Activated naive CD4-positive, alpha-beta T cell treated with anti-CD3 and anti-CD28 coated beads, Interleukin-2, amount 10 ng/mL, durations not matched to agents 7 days and 5 days (primary cell): ENCODE results near the gene MYLIP.

Source experiments
- CTCF ChIA-PET: fragments of 350-600 bp; sonication (Branson Sonifier 250); formaldehyde crosslinking; loops from one replicate; lab custom pipeline; 2021; ENCODE audit warnings: antibody characterized with exemption; lab: Charles Lee
- DNase-seq: peaks from one replicate; pipeline ENCODE4 v3.0.0-alpha.2; 2020
- H3K27ac Mint-ChIP-seq: one replicate; pipeline ENCODE4 v1.8.0; 2021; ENCODE audit warnings: mild to moderate bottlenecking, moderate library complexity, mixed read lengths
- H3K27me3 Mint-ChIP-seq: one replicate; pipeline ENCODE4 v1.8.0; 2021; ENCODE audit warnings: mild to moderate bottlenecking, mixed read lengths
- H3K36me3 Mint-ChIP-seq: one replicate; pipeline ENCODE4 v1.8.0; 2021; ENCODE audit warnings: mixed read lengths
- H3K4me1 Mint-ChIP-seq: one replicate; pipeline ENCODE4 v1.8.0; 2021; ENCODE audit warnings: mixed read lengths
- H3K4me3 Mint-ChIP-seq: one replicate; pipeline ENCODE4 v1.8.0; 2021; ENCODE audit warnings: mild to moderate bottlenecking, moderate library complexity, mixed read lengths
- H3K9me3 Mint-ChIP-seq: one replicate; pipeline ENCODE4 v1.8.0; 2021; ENCODE audit warnings: mixed read lengths

The MYLIP gene

GRCh38 chr6:16124198-16125180 lies 4.4 kb upstream of the MYLIP start:
- no peak overlapping the region for H3K27ac Mint-ChIP-seq

GRCh38 chr6:16126056-16126455 lies 2.8 kb upstream of the MYLIP start:
- Mint-ChIP-seq H3K36me3 (peaks cover 5% of the 10 kb centered on the region), H3K4me1 (peaks cover 16% of the 10 kb centered on the region), H3K9me3 (no peaks in the 10 kb centered on the region), H3K27ac (no peak overlapping the region), H3K27me3 (peaks cover 50% of the 10 kb centered on the region), H3K4me3 (no peak overlapping the region)
- no peak for DNase-seq
- CTCF ChIA-PET = interaction anchor here (0.9 kb wide), 1 partner anchor 301 kb away, joined by 3 read pairs; no protein-coding TSS in a partner anchor

More at GRCh38 chr6:16124198-16125180, 4.4 kb upstream of the MYLIP start:
- Mint-ChIP-seq H3K9me3 (no peaks in the 10 kb centered on the region), H3K4me3 (no peak overlapping the region), H3K4me1 (peaks cover 7% of the 10 kb centered on the region), H3K27me3 (peaks cover 56% of the 10 kb centered on the region), H3K36me3 (no peaks in the 10 kb centered on the region)
- DNase-seq = no peak
- CTCF ChIA-PET = interaction anchor here (0.8 to 1.5 kb wide), 3 partner anchors 8 to 433 kb away, joined by 4 to 6 read pairs (median 4); no protein-coding TSS in a partner anchor

GRCh38 chr6:16126861-16127260 lies 2.0 kb upstream of the MYLIP start:
- no peak for DNase-seq
- peaks cover 48% of the 10 kb centered on the region for H3K27me3 Mint-ChIP-seq
- H3K4me1 Mint-ChIP-seq = peaks cover 23% of the 10 kb centered on the region
- no peaks in the 10 kb centered on the region for H3K9me3 Mint-ChIP-seq
- no peak overlapping the region for H3K27ac Mint-ChIP-seq
- peaks cover 10% of the 10 kb centered on the region for H3K36me3 Mint-ChIP-seq
- H3K4me3 Mint-ChIP-seq = no peak overlapping the region
- CTCF ChIA-PET = interaction anchor here (0.7 to 8.4 kb wide), 2 partner anchors 54 to 435 kb away, joined by 3 to 71 read pairs; no protein-coding TSS in a partner anchor

GRCh38 chr6:16127471-16127870 lies 1.4 kb upstream of the MYLIP start:
- peak overlapping the region; percentile 55 for H3K4me3 Mint-ChIP-seq
- H3K36me3 Mint-ChIP-seq = peaks cover 14% of the 10 kb centered on the region
- CTCF ChIA-PET = interaction anchor here (0.7 to 8.4 kb wide), 3 partner anchors 54 to 435 kb away, joined by 3 to 71 read pairs (median 9); no protein-coding TSS in a partner anchor
- no peak overlapping the region for H3K27ac Mint-ChIP-seq
- DNase-seq = no peak
- H3K9me3 Mint-ChIP-seq = no peaks in the 10 kb centered on the region
- H3K4me1 Mint-ChIP-seq = peaks cover 28% of the 10 kb centered on the region
- peaks cover 46% of the 10 kb centered on the region for H3K27me3 Mint-ChIP-seq

GRCh38 chr6:16129623-16130401 lies 926 bp downstream of the MYLIP start:
- Mint-ChIP-seq H3K4me3 (peak overlapping the region; percentile 84), H3K4me1 (peaks cover 51% of the 10 kb centered on the region), H3K36me3 (peaks cover 32% of the 10 kb centered on the region), H3K27ac (peak overlapping the region; percentile 97), H3K27me3 (peaks cover 26% of the 10 kb centered on the region), H3K9me3 (no peaks in the 10 kb centered on the region)
- CTCF ChIA-PET = interaction anchor here (1.1 to 8.4 kb wide), 5 partner anchors 10 to 438 kb away, joined by 4 to 71 read pairs (median 7); no protein-coding TSS in a partner anchor
- peak; percentile 63 for DNase-seq

GRCh38 chr6:16130437-16130891 lies 1.6 kb downstream of the MYLIP start:
- Mint-ChIP-seq H3K4me1 (peaks cover 57% of the 10 kb centered on the region), H3K4me3 (peak overlapping the region; percentile 84), H3K27ac (peak overlapping the region; percentile 97), H3K9me3 (no peaks in the 10 kb centered on the region), H3K36me3 (peaks cover 38% of the 10 kb centered on the region), H3K27me3 (peaks cover 20% of the 10 kb centered on the region)
- DNase-seq = no peak
- CTCF ChIA-PET = interaction anchor here (1.5 to 8.4 kb wide), 3 partner anchors 51 to 234 kb away, joined by 4 to 71 read pairs (median 7); no protein-coding TSS in a partner anchor

- no peaks in the 10 kb centered on the region for H3K9me3 Mint-ChIP-seq
- DNase-seq = peak; percentile 74
- H3K36me3 Mint-ChIP-seq = peaks cover 40% of the 10 kb centered on the region
- H3K27me3 Mint-ChIP-seq = peaks cover 15% of the 10 kb centered on the region
- H3K4me3 Mint-ChIP-seq = peak overlapping the region; percentile 84
- CTCF ChIA-PET = interaction anchor here (1.5 to 8.4 kb wide), 3 partner anchors 50 to 234 kb away, joined by 4 to 71 read pairs (median 7); no protein-coding TSS in a partner anchor
- peaks cover 60% of the 10 kb centered on the region for H3K4me1 Mint-ChIP-seq
- peak overlapping the region; percentile 97 for H3K27ac Mint-ChIP-seq
These were observed 2.1 kb downstream of the MYLIP start for GRCh38 chr6:16130932-16131387.

- CTCF ChIA-PET = interaction anchor here (1.5 to 8.4 kb wide), 2 partner anchors 33 to 48 kb away, joined by 3 to 71 read pairs; no protein-coding TSS in a partner anchor
- no peak for DNase-seq
- Mint-ChIP-seq H3K36me3 (peaks cover 45% of the 10 kb centered on the region), H3K27me3 (peaks cover 4% of the 10 kb centered on the region), H3K27ac (peak overlapping the region; percentile 64), H3K9me3 (no peaks in the 10 kb centered on the region), H3K4me3 (no peak overlapping the region), H3K4me1 (peaks cover 75% of the 10 kb centered on the region)
These were observed 4.0 kb downstream of the MYLIP start for GRCh38 chr6:16132909-16133308.

GRCh38 chr6:16134430-16134829 lies 5.5 kb downstream of the MYLIP start:
- Mint-ChIP-seq H3K4me3 (no peak overlapping the region), H3K36me3 (peaks cover 53% of the 10 kb centered on the region), H3K27me3 (no peaks in the 10 kb centered on the region), H3K9me3 (no peaks in the 10 kb centered on the region), H3K4me1 (peaks cover 83% of the 10 kb centered on the region), H3K27ac (no peak overlapping the region)
- DNase-seq = no peak
- CTCF ChIA-PET = interaction anchor here (1.5 to 8.4 kb wide), 2 partner anchors 31 to 47 kb away, joined by 3 to 71 read pairs; no protein-coding TSS in a partner anchor

- CTCF ChIA-PET = interaction anchor here (8.4 kb wide), 1 partner anchor 46 kb away, joined by 71 read pairs; no protein-coding TSS in a partner anchor
- H3K36me3 Mint-ChIP-seq = peaks cover 55% of the 10 kb centered on the region
- no peaks in the 10 kb centered on the region for H3K9me3 Mint-ChIP-seq
- no peaks in the 10 kb centered on the region for H3K27me3 Mint-ChIP-seq
- DNase-seq = no peak
- H3K4me1 Mint-ChIP-seq = peaks cover 85% of the 10 kb centered on the region
- H3K27ac Mint-ChIP-seq = peak overlapping the region; percentile 28
- no peak overlapping the region for H3K4me3 Mint-ChIP-seq
These were observed 6.2 kb downstream of the MYLIP start for GRCh38 chr6:16135066-16135465.

- Mint-ChIP-seq H3K9me3 (no peaks in the 10 kb centered on the region), H3K4me3 (peak overlapping the region; percentile 63)
These were observed 7.2 kb downstream of the MYLIP start for GRCh38 chr6:16136091-16136490.

GRCh38 chr6:16136621-16137450 lies 8.0 kb downstream of the MYLIP start:
- no peaks in the 10 kb centered on the region for H3K27me3 Mint-ChIP-seq
- peak; percentile 48 for DNase-seq
- CTCF ChIA-PET = interaction anchor here (0.7 to 2.1 kb wide), 3 partner anchors 10 to 69 kb away, joined by 3 to 8 read pairs (median 6); no protein-coding TSS in a partner anchor
- peak overlapping the region; percentile 63 for H3K4me3 Mint-ChIP-seq
- peak overlapping the region; percentile 93 for H3K27ac Mint-ChIP-seq
- H3K36me3 Mint-ChIP-seq = peaks cover 64% of the 10 kb centered on the region
- H3K9me3 Mint-ChIP-seq = no peaks in the 10 kb centered on the region
- peaks cover 75% of the 10 kb centered on the region for H3K4me1 Mint-ChIP-seq

More at GRCh38 chr6:16136091-16136490, 7.2 kb downstream of the MYLIP start:
- H3K27me3 Mint-ChIP-seq = no peaks in the 10 kb centered on the region
- H3K27ac Mint-ChIP-seq = peak overlapping the region; percentile 93
- peaks cover 62% of the 10 kb centered on the region for H3K36me3 Mint-ChIP-seq
- CTCF ChIA-PET = interaction anchor here (1.6 to 2.1 kb wide), 2 partner anchors 10 to 47 kb away, joined by 6 to 8 read pairs; no protein-coding TSS in a partner anchor
- DNase-seq = peak; percentile 57
- H3K4me1 Mint-ChIP-seq = peaks cover 82% of the 10 kb centered on the region
